ENCODE results near the gene GRM8.

GRM8 gene

GRCh38 chr7:127151379-127151778 lies 101.4 kb downstream of the GRM8 start:
- H3K27ac ChIP-seq = no peak overlapping the region

GRCh38 chr7:127150543-127150942 lies 102.2 kb downstream of the GRM8 start:
- H3K27ac ChIP-seq = no peak overlapping the region
- TF ChIP-seq CTCF (conservative IDR thresholded peaks at IDR 0.05) = no peak

More at GRCh38 chr7:127151379-127151778, 101.4 kb downstream of the GRM8 start:
- no peak for TF ChIP-seq CTCF (conservative IDR thresholded peaks at IDR 0.05)

DNA sequence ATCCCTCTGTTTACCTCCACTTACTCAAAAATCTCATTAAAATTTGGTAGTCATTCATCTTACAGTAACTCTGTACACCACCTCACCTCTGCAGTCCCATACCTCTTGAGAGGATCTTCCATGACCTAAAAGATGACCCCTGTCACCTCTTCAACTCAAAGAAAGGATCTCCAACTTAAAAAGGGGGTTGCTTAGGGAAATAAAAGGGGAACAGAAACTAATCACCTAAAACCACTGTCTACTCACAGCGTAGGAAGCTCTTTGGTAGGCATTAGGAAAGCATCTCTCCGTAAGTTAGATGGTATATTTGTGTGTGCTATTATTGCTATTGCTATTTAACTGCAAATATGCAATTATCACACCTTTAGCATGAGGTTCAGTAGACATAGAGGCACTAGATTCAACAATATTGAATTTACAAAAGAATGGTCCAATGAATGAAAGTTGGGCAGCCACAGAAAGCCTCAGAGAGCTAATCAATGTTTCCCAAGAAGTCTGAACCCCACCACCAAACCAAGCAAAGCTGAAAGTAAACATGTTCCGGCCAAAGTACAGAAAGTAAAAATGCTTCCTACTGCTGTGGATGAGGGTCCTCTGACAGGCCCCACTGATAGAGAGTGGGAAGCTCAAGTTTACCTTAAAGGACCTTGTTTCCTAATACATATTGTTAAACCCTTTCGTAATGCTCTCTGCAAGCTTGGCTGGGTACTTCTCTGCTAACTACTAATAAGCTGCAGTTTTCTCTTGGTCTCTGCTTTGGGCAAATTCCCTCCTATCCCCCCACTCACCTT lies 105.8 kb downstream of the GRM8 start:
- H3K27ac ChIP-seq = no peak overlapping the region
- TF ChIP-seq CTCF (conservative IDR thresholded peaks at IDR 0.05) = no peak

DNA sequence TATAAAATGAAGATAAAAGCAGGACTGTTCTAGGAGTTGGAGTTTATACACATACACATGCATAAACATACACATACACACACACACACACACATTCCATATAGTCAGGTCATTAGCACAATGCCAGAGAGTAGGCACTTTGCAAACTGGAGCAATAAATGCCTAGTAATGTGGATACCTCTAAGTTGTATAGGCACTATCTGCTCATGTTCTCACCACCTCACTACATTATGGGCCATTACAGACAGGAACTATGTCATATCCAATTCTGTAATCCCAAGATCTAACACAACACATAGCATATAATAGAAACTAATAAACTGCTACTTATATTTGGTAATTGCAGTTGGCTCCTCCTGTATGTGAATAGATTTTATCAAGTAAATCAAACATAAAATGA lies 115.6 kb downstream of the GRM8 start:
- H3K27ac ChIP-seq = no peak overlapping the region
- no peak for TF ChIP-seq CTCF (conservative IDR thresholded peaks at IDR 0.05)

GRCh38 chr7:127135871-127136485 lies 116.8 kb downstream of the GRM8 start:
- no peak for TF ChIP-seq CTCF (conservative IDR thresholded peaks at IDR 0.05)
- H3K27ac ChIP-seq = no peak overlapping the region

DNA sequence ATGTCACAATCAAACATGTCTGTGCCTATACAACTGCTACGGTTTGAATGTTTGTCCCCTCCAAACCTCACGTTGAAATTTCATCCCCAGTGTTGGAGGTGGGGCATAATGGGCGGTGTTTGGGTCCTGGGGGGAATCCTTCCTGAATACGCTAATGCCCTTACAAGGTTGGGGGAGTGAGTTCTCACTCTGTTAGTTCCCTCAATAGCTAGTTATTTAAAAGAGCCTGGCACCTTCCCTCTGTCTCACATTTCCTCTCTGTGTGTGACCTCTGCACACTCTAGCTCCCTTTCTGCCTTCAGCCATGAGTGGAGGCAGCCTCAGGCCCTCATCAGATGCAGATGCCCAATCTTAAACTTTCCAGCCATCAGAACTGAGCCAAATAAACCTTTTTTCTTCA lies 129.5 kb downstream of the GRM8 start:
- H3K27ac ChIP-seq = no peak overlapping the region
- TF ChIP-seq CTCF (conservative IDR thresholded peaks at IDR 0.05) = no peak

DNA sequence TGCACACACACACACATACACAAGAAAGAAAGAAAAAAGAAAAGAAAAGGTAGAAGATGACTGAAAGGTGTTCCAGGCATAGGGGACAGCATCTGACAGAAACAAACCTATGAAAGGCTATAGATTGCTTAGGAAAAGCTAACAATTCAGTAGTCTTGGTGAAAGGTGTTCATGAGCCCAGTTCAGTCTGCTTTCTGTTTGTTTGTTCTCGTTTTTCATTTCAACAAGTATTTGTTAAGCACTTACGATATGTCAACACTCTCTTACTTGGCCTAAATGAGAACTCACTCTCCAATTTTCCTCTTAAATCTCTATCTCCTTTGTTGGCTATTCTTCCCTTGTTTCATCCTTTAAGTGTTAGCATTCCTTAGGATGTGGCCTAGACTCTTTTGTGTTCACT lies 133.2 kb downstream of the GRM8 start:
- no peak for TF ChIP-seq CTCF (conservative IDR thresholded peaks at IDR 0.05)

More for the DNA sequence above, 133.2 kb downstream of the GRM8 start:
- H3K27ac ChIP-seq = no peak overlapping the region
